GM23248 (cell line): ENCODE data around the gene RIMS3.

ENCODE experiments used
- EZH2 ChIP-seq: fragments of 200-600 bp; sonication (generic); IDR thresholded peaks from 2 replicates; pipeline ENCODE4 v1.6.1; 2018; ENCODE audit warnings: antibody characterized with exemption, mild to moderate bottlenecking; ENCODE audit not compliant: insufficient read depth, poor library complexity, severe bottlenecking
- EZH2phosphoT487 ChIP-seq: fragments of 200-600 bp; sonication (generic); IDR thresholded peaks from 2 replicates; pipeline ENCODE4 v1.6.1; 2018; ENCODE audit warnings: antibody characterized with exemption, moderate library complexity, mild to moderate bottlenecking, low read depth; ENCODE audit not compliant: insufficient read depth

- TF ChIP-seq EZH2 (no peak), EZH2phosphoT487 (no peak)
Measured at GRCh38 chr1:40612345-40612831, 53.1 kb downstream of the RIMS3 start.
